Adipose tissue (tissue), 3 donors: ENCODE results near the gene MUSK. TPM values are rescaled to one million over a fixed set of nuclear protein-coding genes. Genes with fewer than 3 reads are reported as not detected.

Experiments used
- H3K27ac ChIP-seq: one replicate; pipeline ENCODE4 v1.5.1; 2013; ENCODE audit warnings: low read depth, low read length
- WGBS, 3 donors: extraction: QIAGEN DNeasy Blood & Tissue Kit; methylation state at CpG; one replicate each; pipeline ENCODE4 v1.1.7; 2013; 5-methylcytosine and 5-hydroxymethylcytosine counted together
- polyA plus RNA-seq, 3 donors: library from polyadenylated mRNA; stranded (reverse); fragments of 200-250 nt; gene quantifications; one replicate each; pipeline ENCODE4 v1.2.3, GENCODE V29; 2013
- donor health status: healthy with polysubstance abuse.
- donor health status: Bipolar disorder and iron deficiency.
- donor health status: healthy.

The MUSK gene
- polyA plus RNA-seq, 3 donors, result 0.03 to 0.06 TPM; not detected in 1

- no peak overlapping the region for H3K27ac ChIP-seq
- WGBS, 3 donors, result 66 to 68% (median 66%) methylated on average over 5 of the region's 5 CpGs
Observed at GRCh38 chr9:110748251-110748893, 79.8 kb downstream of the MUSK start.

GRCh38 chr9:110750272-110750671 lies 81.7 kb downstream of the MUSK start:
- 43 to 56% (median 47%) methylated on average over 1 of the region's 1 CpG for WGBS, 3 donors
- H3K27ac ChIP-seq, result no peak overlapping the region

GRCh38 chr9:110751971-110752370 lies 83.4 kb downstream of the MUSK start:
- WGBS, 3 donors, result 72 to 96% (median 82%) methylated on average over 4 of the region's 4 CpGs
- no peak overlapping the region for H3K27ac ChIP-seq

GRCh38 chr9:110752766-110753165 lies 84.2 kb downstream of the MUSK start:
- no peak overlapping the region for H3K27ac ChIP-seq
- WGBS, 3 donors, result 83 to 94% (median 90%) methylated on average over 2 of the region's 2 CpGs

- WGBS, 3 donors, result 78 to 97% (median 83%) methylated on average over 1 of the region's 1 CpG
- no peak overlapping the region for H3K27ac ChIP-seq
Observed at GRCh38 chr9:110753731-110754231, 85.2 kb downstream of the MUSK start.

GRCh38 chr9:110755179-110755578 lies 86.6 kb downstream of the MUSK start:
- H3K27ac ChIP-seq, result no peak overlapping the region

GRCh38 chr9:110758201-110758600 lies 89.6 kb downstream of the MUSK start:
- no peak overlapping the region for H3K27ac ChIP-seq

GRCh38 chr9:110762783-110763182 lies 94.2 kb downstream of the MUSK start:
- WGBS, 3 donors, result 61 to 79% (median 77%) methylated on average over 2 of the region's 2 CpGs
- H3K27ac ChIP-seq, result no peak overlapping the region

GRCh38 chr9:110763568-110763967 lies 95.0 kb downstream of the MUSK start:
- no peak overlapping the region for H3K27ac ChIP-seq
- 77 to 83% (median 78%) methylated on average over 1 of the region's 1 CpG for WGBS, 3 donors

- no peak overlapping the region for H3K27ac ChIP-seq
- 70 to 80% (median 73%) methylated on average over 3 of the region's 3 CpGs for WGBS, 3 donors
Observed at GRCh38 chr9:110764006-110764405, 95.4 kb downstream of the MUSK start.

GRCh38 chr9:110765926-110766325 lies 97.3 kb downstream of the MUSK start:
- 70 to 88% (median 87%) methylated on average over 2 of the region's 2 CpGs for WGBS, 3 donors
- no peak overlapping the region for H3K27ac ChIP-seq

- 66 to 77% (median 66%) methylated on average over 6 of the region's 6 CpGs for WGBS, 3 donors
- no peak overlapping the region for H3K27ac ChIP-seq
Observed at GRCh38 chr9:110767559-110768063, 99.0 kb downstream of the MUSK start.

GRCh38 chr9:110768886-110769285 lies 100.3 kb downstream of the MUSK start:
- 23 to 66% (median 38%) methylated on average over 2 of the region's 2 CpGs for WGBS, 3 donors
- H3K27ac ChIP-seq, result no peak overlapping the region

- H3K27ac ChIP-seq, result no peak overlapping the region
- 60 to 71% (median 62%) methylated on average over 3 of the region's 3 CpGs for WGBS, 3 donors
Observed at GRCh38 chr9:110769667-110770066, 101.1 kb downstream of the MUSK start.

- no peak overlapping the region for H3K27ac ChIP-seq
- 81 to 84% (median 83%) methylated on average over 5 of the region's 5 CpGs for WGBS, 3 donors
Observed at GRCh38 chr9:110775724-110776123, 107.1 kb downstream of the MUSK start.

GRCh38 chr9:110776221-110776620 lies 107.6 kb downstream of the MUSK start:
- no peak overlapping the region for H3K27ac ChIP-seq
- 54 to 70% (median 66%) methylated on average over 1 of the region's 1 CpG for WGBS, 3 donors

GRCh38 chr9:110777196-110777875 lies 108.7 kb downstream of the MUSK start:
- 41 to 44% (median 44%) methylated on average over 5 of the region's 5 CpGs for WGBS, 3 donors
- H3K27ac ChIP-seq, result no peak overlapping the region

- H3K27ac ChIP-seq, result no peak overlapping the region
Observed at GRCh38 chr9:110777876-110778215, 109.3 kb downstream of the MUSK start.

- 94 to 95% (median 94%) methylated on average over 5 of the region's 5 CpGs for WGBS, 3 donors
- H3K27ac ChIP-seq, result no peak overlapping the region
Observed at GRCh38 chr9:110782701-110783100, 114.1 kb downstream of the MUSK start.

GRCh38 chr9:110784309-110784708 lies 115.7 kb downstream of the MUSK start:
- H3K27ac ChIP-seq, result no peak overlapping the region
- WGBS, 3 donors, result 81 to 89% (median 86%) methylated on average over 1 of the region's 1 CpG
